Inflammatory macrophage treated with lipopolysaccharide for 4 hours (primary cell): ENCODE results near the gene BTBD10.
"Not testable (repeated sequence)": the region's sequence is repeated elsewhere in the genome, so short reads cannot be mapped to it uniquely, and the experiment has no call there.

Experiments used
- DNase-seq: peaks from one replicate; pipeline ENCODE4 v3.0.0-alpha.2; 2020

BTBD10 gene

GRCh38 chr11:13438291-13438690 is 24.7 kb downstream of the BTBD10 start:
- peak; percentile 6 for DNase-seq

- peak; percentile 9 for DNase-seq
Measured at GRCh38 chr11:13436836-13437235, 26.2 kb downstream of the BTBD10 start.

DNA sequence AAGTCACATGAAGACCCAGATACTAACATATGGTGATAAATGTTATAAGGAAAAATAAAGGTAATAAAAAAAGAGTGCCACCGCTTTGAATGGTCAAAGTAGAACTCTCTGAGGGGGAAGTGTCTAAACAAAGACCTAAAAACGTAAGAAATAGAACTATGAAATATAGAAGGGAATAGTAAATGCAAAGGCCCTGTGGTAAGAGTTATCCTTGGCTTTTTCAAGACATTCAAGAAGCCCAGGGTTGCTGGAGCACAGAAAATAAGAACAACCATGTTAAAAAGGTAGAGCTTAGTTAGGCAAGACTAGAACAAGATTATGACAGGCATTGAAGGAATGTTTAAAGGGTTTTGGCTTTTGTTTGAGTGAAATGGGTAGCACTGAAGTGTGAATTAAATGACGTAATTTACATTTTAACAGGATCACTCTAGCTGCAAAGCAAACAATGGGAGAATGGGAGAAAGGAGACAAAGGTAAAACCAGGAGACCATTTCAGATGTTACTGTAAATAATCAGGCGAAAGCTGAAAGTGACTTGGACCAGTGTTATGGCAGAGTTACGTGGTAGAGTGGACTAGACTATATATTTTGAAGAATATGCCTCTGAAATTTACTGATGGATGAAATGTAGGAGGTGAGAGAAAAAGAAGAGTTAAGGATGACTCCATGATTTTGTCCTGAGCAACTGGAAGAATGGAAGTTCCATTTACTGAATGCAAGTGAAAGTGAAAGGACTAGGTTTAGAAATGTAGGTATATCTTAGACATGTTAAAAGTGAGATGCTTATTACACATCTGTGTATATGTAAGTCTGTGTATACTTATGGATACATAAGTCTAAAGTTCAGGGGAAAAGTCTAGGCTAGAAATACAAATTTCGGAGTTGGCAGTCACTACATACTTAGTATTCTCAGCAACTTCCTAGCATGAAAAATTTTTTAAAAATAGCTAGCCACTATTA is 28.5 kb downstream of the BTBD10 start:
- peak; percentile 4 for DNase-seq

DNA sequence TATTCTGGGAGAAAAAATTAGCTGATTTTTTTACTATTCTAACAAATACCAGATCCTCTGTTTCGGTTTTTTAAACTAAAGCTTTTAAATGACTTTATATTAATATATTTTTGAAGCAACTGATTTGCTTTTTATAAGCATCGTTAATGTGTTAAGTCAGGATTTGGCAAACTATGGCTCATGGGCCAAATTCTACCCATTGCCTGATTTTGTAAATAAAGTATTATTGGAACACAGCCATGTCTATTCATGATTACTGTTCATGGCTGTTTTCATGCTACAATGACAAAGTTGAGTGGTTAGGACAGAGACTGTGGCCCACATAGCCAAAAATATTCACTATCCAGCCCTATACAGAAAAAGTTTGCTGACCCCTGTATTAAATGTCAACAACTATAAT is 29.6 kb downstream of the BTBD10 start:
- DNase-seq, result no peak

DNA sequence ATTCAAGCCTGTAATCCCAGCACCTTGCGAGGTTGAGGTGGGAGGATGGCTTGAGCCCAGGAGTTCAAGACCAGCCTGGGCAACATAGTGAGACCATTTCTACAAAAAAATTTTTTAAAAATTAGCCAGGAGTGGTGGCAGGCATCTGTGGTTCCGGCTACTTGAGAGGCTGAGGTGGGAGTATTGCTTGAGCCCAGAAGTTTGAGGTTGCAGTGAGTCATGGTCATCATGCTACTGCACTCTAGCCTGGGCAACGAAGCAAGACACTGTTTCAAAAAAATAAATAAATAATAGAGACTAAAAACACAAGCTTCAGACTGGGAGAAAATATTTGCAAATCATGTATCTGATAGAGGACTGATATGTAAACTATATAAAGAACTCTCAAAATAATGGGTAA is 33.2 kb downstream of the BTBD10 start:
- peak; percentile 6 for DNase-seq

DNA sequence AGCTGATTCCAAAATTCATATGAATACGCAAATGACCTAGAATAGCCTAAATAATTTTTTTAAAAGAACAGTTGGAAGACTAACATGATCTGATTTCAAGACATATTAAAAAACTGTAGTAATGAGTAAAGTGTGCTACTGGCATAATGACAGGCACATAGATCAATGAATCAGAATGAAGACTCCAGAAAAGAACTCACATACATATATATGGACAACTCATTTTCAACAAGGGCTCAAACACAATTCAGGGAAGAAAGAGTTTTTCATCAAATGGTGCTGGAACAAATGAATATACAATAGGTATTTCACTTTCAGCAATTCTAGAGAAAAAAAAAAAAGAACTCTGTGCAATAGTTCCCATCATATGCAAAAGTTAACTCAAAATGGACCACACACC is 33.7 kb downstream of the BTBD10 start:
- no peak for DNase-seq

DNA sequence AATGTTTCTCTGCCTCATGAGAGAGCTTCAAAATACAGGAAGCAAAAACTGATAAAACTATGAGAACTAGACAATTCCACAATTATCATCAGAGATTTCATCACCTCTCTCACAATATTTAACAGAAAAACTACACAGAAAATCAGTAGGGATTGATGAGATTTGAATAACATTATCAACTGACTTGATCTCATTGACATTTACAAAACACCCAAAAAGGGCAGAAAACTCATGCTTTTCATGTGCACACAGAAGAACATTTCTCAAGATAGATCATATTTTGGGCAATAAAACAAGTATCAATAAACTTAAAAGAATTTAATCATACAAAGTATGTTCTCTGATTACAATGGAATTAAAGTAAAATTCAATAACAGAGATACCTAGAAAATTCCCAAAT is 35.6 kb downstream of the BTBD10 start:
- DNase-seq, result no peak

DNA sequence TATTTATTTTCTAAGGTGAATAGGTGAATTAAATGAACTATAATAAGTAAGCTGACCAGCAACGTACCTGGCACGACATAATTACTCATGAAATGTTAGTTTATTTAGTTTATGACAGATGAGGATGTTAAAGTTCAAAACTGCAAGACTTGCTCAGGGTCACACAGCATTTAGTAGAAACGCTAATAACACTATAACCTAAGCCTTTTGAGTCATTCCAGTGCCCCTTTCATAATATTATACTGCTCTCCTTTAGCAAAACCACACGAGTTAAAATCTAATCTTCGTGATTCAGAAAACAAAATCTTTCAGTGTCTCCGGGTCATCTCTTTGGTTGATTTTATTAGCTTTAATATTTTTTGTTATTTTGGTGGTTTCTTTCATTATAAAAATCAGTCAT is 39.6 kb downstream of the BTBD10 start:
- DNase-seq, result no peak

DNA sequence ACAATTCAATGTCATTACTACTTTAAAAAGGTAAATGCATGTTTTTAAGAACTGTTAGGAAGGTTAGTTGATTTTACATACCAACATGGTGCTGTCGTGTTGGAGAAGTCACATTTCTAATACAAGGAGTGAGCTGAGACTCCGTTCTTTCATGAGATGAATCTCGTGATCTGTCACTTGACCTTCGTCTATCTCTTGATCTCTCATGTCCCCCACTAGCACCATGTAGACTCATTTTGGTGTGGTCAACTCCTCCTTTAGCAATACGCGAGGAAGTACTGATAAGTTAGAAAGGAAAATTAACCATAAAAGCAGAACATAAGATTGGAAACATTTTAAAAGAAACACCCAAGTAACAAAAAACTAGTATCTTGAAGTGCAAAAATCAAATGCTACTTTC is 41.5 kb downstream of the BTBD10 start:
- no peak for DNase-seq

DNA sequence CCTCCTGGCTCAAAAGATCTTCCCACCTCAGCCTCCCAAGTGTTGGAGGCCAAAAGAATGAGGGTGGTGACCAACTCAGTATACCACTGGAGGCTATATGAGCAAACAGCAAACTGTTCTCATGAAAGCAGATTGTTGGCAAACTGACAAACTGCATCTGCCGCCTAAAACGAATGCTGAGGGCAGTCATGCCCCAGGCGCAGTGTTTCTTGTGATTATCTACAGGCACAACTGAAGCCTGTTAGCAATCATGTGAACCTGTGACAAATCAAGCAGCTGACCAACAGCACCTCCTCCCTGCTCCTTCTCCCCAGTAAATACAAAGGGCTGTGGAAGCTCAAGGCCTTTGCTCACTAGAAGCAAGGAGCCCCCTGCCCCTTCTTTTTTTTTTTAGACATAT is 47.8 kb downstream of the BTBD10 start:
- DNase-seq, result no peak

DNA sequence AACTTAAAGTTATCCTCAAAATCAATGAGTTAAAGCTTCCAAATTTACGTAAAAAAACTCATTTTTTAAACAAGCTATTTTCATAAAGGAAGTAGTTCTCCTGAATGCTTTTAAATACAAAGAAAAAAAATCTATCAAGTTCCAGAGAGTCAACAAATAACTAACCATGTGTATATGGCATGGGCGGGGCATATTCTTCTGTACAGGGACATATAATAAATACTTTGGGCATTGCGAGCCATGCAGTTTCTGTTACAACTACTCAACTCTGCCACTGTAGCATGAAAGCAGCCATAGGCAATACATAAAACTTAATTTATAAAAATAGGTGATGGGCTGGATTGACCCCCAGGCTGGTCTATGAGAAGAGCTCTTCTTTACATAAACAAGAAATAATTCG is 57.8 kb downstream of the BTBD10 start:
- no peak for DNase-seq

DNA sequence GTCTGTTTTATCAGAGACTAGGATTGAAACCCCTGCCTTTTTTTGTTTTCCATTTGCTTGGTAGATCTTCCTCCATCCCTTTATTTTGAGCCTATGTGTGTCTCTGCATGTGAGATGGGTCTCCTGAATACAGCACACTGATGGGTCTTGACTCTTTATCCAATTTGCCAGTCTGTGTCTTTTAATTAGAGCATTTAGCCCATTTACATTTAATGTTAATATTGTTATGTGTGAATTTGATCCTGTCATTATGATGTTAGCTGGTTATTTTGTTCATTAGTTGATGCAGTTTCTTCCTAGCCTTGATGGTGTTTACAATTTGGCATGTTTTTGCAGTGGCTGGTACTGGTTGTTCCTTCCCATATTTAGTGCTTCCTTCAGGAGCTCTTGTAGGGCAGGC is 64.7 kb downstream of the BTBD10 start:
- not testable (repeated sequence) for DNase-seq

GRCh38 chr11:13391217-13391616 is 71.8 kb downstream of the BTBD10 start:
- no peak for DNase-seq

DNA sequence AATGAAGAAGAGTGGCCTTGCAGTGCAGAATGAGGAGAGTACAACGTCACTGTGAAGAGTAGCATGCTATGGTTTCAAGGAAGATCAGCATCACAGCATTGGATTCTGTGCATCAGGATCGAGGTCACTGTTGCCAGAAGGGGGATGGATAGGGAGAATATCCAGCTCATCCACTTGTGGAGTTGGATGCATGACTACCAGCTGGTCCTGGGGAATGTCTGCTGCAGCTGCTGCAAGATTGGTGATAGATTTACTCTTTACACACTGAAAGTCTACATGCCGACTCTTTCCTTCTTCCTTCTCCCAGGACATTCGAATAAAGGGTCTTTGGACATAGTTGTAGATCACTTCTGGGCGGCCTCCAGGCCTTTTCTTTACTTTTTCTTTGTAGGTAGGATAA is 74.3 kb downstream of the BTBD10 start:
- DNase-seq, result no peak

DNA sequence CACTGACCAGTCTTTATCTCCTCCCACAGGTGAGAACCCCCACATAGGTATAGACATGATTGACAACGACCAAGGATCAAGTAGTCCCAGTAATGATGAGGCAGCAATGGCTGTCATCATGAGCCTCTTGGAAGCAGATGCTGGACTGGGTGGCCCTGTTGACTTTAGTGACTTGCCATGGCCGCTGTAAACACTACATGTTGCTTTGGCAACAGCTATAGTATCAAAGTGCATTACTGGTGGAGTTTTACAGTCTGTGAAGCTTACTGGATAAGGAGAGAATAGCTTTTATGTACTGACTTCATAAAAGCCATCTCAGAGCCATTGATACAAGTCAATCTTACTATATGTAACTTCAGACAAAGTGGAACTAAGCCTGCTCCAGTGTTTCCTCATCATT is 76.5 kb downstream of the BTBD10 start:
- no peak for DNase-seq

DNA sequence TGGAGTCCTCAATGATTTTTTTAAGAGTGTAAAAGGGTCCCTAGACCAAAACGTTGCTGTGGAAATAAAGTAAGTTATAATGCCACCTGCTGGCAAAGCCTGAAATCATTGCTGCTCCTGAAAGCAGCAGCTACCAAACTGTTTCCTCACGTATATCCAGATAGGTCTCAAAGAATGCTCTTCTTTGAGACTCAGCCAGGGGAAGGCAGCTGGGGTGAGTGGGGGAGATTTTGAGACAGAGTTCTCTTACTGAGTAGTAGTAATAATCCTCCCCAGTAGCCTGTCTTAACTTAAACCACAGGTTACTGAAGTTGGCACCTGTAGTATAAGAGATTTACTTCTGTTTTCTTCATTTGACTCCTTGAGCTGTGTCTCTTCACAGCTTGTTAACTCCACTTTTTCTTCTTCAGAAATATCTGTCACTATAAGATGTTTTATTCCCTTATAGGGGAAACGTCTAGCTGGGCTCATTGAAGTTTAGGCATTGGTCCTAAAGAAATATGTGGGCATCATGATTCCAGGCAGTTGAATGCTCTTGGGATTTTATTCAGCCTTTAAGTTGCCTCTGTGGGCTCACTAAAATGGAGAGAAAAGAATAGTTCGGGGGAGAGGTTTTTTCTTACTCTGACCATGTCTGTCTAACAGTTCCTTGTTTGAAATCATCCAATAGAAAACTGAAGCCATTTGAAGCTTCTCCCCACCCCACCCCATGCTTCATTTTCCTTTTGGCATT is 77.9 kb downstream of the BTBD10 start:
- DNase-seq, result no peak

GRCh38 chr11:13382751-13383150 is 80.3 kb downstream of the BTBD10 start:
- DNase-seq, result no peak

DNA sequence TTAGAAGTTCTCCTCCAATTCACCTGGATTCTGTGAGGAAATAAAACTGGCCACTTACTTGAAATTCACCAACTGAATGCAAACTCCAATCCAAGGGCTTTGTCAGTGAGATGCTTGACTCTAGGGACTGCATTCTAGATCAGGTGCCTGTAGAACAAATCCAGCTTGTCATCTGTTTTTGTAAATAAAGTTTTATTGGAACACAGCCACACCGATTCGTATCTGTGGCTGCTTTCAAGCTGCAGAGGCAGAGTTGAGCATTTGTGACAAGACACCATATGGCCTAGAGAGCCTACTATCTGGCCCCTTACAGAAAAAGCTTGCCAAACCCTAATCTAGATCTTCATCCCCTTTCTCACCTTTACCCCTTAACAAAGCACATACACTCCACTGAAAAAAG is 82.3 kb downstream of the BTBD10 start:
- no peak for DNase-seq

DNA sequence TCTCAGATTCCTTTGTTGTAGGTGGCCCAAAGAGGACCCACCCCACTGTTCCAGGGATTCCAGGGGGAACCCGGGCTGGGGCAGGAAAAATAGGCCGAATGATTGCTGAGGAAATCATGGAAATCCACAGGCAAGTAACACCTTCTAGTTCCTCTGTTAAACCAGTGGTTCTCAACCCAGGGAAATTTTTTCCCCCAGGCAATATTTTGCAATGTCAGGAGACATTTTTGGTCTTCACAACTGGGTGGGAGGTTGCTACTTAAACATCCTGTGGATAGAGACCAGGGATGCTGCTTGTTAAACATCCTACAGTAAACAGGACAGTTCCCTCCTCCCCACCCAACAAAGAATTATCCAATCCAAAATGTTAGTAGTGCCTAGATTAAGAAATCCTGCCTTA is 84.7 kb downstream of the BTBD10 start:
- DNase-seq, result no peak

- DNase-seq, result no peak
Measured at GRCh38 chr11:13376838-13377237, 86.2 kb downstream of the BTBD10 start.

- no peak for DNase-seq
Measured at GRCh38 chr11:13376402-13376801, 86.6 kb downstream of the BTBD10 start.

DNA sequence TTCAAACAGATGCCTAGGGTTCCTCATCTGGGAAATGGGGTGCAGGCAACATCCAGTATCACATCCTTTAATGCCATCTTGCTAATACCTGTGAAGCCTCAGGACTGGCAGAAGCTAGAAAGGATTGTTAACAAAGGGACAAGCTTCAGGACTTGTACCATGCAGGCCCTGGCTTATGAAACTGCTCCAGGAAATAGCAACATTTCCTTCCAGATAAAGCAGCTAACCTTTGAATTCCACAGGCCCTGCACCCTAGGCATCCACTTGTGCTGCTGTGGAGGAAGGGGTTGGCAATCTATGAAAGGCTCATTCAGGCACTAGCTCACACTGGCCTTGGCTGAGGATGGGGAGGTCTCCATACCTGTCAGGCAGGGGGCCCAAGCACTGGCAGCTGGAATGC is 87.2 kb downstream of the BTBD10 start:
- no peak for DNase-seq

- no peak for DNase-seq
Measured at GRCh38 chr11:13373216-13373615, 89.8 kb downstream of the BTBD10 start.

DNA sequence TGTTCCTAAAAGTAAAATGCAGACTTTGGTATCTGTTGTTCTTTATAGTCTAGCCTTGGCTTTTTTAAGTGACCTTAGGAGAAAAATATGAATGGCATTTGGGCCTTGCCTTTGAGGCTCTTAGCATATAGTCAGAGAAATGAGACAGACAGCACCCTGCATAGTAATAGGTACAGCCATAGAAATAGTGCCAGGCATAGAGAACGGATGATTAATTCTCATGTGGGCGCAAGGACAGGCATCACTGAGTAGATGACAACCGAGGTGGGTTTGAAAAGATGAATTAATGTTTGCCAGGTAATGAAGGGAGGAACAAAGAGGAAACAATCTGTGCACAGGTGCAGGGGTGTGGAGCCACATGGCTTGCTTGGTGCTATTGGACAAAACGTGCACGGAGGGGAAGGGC is 95.0 kb downstream of the BTBD10 start:
- DNase-seq, result no peak
